GM21447 (cell line): Measurements from ENCODE around the gene ZCCHC3.

Experiments used
- ATAC-seq: cut with Tn5 transposase; IDR thresholded peaks from one replicate; pipeline ENCODE4 v1.9.1; 2021; ENCODE audit not compliant: unreplicated experiment

Gene ZCCHC3

GRCh38 chr20:341682-342081 is 44.3 kb downstream of the ZCCHC3 start:
- ATAC-seq: no peak

DNA sequence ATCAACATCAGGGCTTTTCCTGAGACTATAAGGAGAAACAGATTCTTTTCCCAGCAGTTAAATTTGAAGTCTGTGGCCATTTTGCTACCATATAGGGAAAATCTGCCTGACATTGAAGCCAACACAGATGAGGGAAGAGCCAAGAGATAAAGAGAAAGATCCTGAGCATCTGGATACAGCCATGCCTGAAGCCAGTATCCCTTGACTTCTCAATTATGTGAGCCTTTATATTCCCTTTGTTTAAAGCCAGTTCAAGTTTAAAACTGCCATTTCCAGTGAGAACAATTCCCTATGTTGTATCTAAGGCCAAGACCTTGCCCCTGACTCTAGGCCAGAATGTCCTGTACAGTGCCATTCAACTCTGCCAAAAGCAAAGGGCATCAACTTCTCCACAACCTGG is 45.7 kb downstream of the ZCCHC3 start:
- no peak for ATAC-seq

DNA sequence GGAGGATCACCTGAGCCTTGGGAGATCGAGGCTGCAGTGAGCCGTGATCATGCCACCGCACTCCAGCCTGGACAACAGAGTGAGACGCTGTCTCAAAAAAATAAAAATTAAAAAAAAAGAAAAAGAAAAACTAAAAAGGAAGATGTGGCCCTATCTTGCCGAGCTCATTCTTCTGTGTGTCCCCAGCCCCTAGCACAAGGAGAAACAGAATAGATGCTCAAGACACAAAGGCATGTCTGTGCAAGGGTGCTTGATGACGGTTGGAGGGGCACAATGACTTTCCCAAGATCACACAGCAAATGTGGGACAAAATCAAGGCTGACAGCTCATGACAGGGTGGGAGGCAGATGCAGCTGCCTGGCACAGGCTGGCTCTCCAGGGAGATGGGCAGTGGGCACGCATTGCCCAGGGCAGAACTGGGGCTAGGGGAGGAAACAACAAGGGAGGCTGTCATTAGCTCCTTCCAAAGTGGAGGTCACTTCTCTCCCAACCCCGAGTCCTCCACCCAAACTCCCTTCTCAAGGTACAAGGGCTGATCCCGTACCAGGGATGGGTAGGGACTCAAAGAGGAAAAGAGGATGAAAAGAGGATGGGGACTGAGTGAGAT is 48.8 kb downstream of the ZCCHC3 start:
- ATAC-seq: no peak

DNA sequence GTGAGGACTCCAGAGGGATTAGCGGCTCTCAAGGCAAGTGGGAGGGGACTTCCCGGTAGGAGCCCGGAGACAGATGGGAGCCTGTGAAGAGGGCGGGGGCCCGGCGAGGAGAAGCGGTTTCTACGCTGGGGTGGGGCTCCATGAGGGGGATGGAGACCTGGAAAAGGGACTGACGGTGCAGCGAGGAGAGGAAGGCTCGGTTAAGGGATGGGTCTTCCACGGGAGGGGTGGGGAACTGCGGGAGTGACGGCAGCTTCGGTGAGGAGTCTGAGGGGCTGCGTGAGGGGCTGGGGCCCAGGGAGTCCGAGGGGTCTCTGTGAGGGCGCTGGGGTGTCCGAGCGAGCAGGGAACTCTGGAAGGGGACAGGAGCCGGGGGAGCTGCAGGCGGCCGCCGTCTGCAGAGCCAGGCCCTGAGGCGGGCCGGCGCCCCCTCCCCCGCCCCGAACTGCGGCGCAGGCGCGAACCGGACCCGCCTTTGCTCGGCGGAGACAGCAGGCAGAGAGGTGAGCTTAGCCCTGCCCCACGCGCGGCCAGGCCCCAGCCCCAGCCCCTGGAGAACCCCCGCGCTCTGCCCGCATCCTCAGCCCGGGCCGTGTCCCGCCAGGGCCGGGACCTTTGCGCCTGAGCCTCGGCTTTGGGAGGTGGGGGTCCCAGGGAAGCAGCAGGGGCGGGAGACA is 49.4 kb downstream of the ZCCHC3 start, which contains the start of gene NRSN2:
Gene NRSN2, plus strand, starts transcription at position 472 of the 677 bp plus-strand sequence. CDS start 2,533 bp downstream, outside the sequence.
- ATAC-seq: peak; percentile 46

GRCh38 chr20:347317-347639 is 49.9 kb downstream of the ZCCHC3 start:
- peak; percentile 5 for ATAC-seq

GRCh38 chr20:347640-348484 is 50.5 kb downstream of the ZCCHC3 start:
- peak; percentile 62 for ATAC-seq

DNA sequence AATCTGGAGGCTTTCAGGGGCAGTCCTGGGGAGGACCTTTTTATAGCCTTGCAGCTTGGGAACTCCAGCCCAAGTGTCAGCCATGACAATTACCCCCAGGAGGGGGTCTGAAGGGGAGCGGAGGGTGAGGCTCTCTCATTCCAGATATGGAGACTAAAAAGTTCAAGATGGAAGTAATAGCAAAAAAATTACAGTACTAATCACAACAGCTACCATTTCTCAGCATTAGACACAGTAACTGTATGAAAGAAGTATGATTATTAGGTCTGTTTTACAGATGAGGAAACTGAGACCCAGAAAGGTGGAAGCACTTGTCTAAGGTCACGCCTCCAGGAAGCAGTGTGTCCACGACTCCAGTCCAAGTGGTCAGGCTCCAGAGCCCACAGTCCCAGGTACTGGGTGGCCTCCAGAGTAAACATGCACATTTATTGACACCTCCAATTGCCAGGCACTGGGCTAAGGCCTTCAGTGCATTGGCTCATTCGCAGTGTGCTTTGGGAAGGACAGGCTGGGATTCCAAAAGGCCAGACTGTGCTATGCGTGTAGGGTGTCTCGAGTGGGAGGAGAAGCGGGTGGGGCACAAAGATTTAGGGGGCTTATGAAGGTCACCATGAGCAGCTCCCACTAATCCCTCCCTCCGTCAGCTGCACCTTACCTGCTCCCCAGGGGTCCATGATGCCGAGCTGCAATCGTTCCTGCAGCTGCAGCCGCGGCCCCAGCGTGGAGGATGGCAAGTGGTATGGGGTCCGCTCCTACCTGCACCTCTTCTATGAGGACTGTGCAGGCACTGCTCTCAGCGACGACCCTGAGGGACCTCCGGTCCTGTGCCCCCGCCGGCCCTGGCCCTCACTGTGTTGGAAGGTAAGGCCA is 51.8 kb downstream of the ZCCHC3 start:
- ATAC-seq: no peak
